NCI-H146 treated with DMSO at 0.1 percent for 48 hours (cell line): ENCODE results near the gene HPD.

Experiments
- DNase-seq: peaks from one replicate; lab custom pipeline; 2025; ENCODE audit not compliant: unreplicated experiment; lab: John Stamatoyannopoulos, UW

The HPD gene

DNA sequence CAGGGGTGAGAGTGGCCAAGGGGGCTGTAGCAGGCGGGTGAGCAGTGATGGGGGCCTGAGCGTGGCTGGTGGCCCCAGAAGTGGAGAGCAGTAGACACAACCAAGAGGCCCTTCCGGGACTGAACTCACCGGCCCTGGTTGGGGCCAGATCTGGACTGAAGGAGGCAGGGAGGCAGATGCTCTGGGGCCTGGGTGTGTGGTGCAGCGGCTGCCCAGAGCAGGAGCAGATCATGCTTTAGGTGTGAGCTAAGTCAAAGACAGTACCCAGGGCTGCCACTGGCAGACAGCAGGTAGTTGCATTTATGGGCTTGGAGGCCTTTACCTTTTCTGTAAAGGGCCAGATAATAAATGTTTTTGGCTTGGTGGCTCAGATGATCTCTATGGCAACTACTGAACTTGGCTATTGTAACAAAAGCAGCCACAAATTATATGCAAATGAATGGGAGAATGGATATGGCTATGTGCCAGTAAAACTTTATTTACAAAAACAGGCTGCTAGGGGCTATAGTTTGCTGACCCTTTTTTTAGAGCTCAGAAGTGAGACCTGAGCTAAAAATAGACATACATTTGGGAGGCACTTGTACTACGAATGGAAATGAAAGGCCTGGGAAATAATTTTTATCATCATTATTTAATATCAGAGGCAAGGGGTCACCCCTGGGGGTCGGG is 29.3 kb downstream of the HPD start:
- no peak for DNase-seq

DNA sequence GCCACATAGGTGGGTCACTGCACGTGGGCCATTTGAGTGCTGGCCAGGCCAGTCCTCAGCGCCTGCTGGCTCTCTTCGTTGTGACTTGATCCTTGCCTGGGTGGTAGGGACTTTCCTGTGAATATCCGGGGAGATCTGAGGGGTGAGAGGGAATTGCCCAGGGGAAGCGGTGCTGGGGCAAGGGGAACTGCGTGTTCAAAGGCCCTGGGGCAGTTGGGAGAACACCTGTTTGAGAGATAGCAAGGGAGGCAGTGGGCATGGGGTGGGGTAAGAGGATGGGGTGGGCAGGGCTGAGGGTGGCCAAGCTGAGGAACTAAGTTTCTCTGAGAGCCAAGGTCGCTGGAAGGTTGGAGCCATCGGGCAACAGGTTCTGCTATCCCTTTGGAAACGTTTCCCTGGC is 29.8 kb downstream of the HPD start:
- DNase-seq, result no peak

DNA sequence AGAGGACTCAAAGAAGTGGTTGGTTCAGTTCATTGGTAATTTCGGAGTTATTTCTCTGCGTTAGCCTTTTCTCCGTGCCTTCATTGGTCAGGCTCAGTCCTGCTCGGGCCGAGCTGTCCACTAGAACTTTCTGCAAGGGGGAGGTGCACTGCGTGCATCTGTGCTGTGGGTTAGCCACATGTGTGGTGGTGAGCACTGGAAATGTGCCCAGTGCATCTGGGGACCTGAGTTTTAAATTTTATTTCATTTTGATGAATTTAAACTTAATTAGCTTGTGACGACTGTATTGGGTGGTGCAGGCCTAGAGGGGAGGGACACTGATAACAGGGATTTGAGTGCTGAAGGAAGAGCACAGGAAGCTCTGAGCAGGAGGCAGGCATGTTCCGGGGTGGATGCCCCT is 30.4 kb downstream of the HPD start:
- no peak for DNase-seq

DNA sequence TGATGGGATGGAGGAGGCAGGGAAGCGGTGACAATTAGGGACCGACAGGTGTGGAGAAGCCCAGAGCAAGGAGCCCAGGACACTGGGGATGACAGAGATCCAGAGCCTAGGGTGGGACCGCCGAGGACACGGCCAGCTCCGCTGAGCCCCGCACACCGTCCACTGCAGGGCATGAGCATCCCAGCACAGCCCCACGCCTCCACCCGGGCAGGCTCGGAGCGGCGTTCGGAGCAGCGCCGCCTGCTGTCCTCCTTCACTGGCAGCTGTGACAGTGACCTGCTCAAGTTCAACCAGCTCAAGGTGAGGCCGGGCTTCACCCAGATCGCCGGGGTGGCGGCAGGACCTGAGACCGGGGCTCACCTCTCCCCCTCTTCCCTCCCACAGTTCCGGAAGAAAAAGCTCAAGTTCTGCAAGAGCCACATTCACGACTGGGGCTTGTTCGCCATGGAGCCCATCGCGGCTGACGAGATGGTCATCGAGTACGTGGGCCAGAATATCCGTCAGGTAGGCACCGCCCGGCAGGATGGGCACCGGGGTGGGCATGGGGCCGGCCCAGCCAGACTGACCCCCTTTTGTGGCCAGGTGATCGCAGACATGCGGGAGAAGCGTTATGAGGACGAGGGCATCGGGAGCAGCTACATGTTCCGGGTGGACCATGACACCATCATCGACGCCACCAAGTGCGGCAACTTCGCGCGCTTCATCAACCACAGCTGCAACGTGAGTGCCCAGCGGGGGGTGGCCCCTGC is 31.1 kb downstream of the HPD start:
- no peak for DNase-seq

DNA sequence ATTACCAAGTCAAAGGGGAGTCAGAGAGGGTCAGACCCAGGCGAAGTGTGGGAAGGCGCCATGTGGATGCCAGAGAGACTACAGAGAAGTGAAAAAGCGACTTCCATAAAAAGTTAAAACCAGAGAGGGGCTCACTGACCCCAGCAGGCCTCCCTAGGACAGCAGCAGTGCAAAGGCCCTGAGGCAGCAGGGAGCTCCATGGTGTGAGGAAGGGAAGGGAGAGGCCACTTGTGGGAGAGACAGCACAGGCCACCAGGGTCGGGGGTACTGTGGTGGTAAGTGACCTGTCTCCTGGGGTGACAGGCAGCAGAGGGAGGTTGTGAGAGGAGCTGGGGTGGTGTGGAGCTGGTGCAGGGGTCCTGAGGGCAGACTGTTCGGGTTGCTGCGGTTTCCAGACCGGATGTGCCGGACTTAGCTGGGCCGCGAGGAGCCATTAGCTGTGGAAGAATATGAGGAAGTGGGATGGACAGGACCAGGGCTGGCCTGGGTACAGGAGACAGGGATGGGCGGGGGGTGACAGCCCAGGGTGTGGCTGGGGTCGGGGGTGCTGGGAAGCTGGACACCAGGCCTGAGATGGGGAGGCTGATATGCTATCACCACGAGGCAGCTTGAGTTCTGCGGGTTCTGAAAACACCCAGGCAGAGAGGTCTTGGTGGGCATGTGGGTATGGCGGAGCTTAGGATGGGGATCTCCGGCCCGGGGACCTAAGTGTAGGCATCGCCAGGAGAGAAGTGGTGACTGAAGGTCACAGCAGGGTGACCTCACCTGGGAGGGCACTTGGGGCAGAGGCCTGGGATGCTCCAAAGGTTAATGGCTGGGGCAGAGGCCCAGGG is 32.1 kb downstream of the HPD start:
- no peak for DNase-seq

DNA sequence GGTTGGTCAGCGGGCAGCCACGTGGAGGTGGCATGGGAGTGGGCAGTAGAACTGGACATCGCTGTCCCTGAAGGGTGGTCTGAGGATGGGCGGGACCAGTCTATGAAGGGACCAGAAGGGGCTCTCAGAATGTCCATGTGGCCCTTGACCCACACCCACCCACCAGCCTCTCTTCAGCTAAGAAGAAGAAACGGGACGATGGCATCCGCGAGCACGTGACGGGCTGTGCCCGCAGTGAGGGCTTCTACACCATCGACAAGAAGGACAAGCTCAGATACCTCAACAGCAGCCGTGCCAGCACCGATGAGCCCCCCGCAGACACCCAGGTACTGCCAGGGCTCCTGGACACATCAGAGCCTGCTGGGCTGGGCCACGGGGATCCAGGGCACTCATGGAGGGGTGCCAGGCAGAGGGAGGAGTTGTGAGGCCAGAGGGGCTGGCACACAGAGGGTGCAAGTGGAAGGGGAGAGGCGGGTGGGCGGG is 33.6 kb downstream of the HPD start:
- no peak for DNase-seq

DNA sequence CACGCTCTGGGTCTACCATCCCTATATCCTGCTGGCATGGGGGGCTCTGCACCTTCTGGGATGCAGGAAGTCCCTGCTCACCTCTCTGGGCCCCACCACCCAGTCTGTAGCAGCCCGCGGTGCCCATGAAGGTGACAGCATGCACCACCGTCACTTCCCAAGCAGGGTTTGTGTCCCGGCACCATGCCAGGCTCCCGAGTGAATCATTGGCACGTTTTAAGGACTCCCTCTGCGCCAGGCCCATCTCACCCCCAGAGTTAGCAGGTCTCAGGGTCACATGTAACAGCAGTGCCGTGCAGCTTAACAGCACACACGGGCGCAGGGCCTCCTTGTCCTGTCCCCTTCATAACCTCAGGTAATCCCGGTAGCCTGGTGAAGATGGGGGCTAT is 34.9 kb downstream of the HPD start:
- no peak for DNase-seq

DNA sequence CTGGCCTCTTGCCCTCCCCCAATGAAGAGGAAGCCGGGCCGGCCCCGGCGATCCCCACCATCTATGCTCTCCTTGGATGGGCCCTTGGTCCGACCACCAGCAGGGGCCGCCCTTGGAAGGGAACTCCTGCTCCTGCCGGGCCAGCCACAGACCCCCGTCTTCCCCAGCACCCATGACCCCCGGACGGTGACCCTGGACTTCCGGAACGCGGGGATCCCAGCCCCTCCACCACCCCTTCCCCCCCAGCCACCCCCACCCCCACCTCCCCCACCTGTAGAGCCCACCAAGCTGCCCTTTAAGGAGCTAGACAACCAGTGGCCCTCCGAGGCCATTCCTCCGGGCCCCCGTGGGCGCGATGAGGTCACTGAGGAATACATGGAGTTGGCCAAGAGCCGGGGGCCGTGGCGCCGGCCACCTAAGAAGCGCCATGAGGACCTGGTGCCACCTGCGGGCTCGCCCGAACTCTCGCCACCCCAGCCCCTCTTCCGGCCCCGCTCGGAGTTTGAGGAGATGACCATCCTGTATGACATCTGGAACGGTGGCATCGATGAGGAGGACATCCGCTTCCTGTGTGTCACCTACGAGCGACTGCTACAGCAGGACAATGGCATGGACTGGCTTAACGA is 35.4 kb downstream of the HPD start:
- no peak for DNase-seq

DNA sequence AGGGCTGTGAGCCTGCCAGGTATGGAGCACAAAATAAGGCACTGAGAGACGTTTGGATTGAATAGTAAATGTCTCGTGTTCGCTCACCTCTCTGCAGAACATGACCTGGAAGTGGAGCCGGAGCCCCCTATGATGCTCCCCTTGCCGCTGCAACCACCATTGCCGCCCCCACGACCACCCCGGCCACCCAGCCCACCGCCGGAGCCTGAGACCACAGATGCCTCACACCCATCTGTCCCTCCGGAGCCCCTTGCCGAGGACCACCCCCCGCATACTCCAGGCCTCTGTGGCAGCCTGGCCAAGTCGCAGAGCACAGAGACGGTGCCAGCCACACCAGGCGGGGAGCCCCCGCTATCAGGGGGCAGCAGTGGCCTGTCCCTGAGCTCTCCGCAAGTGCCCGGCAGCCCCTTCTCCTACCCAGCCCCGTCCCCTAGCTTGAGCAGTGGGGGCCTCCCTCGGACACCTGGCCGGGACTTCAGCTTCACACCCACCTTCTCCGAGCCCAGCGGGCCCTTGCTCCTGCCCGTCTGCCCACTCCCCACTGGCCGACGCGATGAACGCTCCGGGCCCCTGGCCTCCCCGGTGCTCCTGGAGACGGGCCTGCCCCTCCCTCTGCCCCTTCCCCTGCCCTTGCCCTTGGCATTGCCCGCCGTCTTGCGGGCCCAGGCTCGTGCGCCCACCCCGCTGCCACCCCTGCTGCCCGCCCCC is 36.1 kb downstream of the HPD start:
- DNase-seq, result no peak

DNA sequence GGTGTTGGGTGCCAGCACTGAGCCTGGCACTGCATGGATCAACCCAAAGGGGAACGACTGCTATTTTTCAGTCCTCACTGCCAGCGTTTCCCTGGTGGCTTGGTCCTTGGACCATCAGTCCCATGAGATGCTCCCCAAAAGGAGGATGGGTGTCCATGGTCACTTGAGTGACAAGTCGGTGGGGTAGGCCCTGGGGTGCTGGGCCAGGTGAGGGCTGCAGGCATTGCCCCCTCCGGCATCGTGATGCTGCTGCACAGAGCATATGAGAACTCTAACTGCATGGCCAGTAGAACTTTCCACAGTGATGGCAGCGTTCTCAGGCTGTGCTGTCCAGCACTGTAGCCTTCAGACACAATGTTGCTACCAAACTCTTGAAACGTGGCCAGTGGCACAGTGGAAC is 38.6 kb downstream of the HPD start:
- no peak for DNase-seq

DNA sequence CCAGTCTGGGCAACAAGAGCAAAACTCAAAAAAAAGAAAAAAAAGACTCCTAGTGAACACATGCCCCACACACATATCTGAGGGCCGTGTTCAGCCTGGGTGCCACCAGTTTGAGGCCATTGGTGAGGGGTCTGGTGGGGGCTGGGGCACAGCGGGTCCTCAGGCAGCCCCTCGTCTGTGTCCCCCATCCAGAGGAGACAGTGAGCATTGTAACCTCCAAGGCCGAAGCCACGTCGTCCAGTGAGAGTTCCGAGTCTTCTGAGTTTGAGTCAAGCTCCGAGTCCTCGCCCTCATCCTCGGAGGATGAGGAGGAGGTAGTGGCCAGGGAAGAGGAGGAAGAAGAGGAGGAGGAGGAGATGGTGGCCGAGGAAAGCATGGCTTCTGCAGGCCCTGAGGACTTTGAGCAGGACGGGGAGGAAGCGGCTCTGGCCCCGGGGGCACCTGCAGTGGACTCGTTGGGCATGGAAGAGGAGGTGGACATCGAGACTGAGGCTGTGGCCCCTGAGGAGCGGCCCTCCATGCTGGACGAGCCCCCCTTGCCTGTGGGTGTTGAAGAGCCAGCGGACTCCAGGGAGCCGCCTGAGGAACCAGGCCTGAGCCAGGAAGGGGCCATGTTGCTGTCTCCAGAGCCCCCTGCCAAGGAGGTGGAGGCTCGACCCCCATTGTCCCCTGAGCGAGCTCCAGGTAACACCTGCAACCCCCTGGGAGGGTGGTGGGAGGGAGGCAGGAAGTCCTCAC is 39.3 kb downstream of the HPD start:
- no peak for DNase-seq

DNA sequence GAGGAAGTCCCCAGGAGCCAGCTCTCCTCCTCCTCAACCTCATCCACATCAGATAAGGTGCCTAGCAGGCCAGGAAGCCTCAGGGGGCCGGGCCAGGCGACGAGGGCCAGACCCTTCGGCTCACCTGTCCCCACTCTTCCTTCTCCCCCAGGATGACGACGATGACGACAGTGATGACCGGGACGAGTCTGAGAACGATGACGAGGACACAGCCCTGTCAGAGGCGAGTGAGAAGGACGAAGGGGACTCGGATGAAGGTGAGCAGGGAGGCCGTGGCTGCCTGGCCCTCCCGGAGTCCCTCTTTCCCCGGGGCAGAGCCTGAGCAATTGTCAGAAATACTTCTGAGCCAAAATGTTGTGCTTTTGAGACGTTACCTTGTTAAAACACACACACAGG is 41.0 kb downstream of the HPD start:
- no peak for DNase-seq

DNA sequence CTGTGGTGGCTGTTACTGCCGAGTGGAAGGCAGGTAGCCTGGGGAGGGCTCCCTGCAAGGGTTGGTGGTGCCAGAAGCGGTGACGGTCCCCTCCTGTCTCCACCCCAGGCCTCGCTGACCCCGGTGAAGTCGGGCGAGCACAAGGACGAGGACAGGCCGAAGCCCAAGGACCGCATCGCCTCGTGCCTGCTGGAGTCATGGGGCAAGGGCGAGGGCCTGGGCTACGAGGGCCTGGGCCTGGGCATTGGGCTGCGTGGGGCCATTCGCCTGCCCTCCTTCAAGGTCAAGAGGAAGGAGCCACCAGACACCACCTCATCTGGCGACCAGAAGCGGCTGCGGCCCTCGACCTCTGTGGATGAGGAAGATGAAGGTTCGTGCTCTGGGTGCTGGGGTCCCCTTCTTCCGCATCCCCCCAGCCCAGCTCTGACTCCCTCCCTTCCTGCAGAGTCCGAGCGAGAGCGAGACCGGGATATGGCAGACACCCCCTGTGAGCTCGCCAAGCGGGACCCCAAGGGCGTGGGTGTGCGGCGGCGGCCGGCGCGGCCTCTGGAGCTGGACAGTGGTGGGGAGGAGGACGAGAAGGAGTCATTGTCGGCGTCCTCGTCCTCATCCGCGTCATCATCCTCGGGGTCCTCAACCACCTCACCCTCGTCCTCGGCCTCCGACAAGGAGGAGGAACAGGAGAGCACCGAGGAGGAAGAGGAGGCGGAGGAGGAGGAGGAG is 41.6 kb downstream of the HPD start:
- no peak for DNase-seq

DNA sequence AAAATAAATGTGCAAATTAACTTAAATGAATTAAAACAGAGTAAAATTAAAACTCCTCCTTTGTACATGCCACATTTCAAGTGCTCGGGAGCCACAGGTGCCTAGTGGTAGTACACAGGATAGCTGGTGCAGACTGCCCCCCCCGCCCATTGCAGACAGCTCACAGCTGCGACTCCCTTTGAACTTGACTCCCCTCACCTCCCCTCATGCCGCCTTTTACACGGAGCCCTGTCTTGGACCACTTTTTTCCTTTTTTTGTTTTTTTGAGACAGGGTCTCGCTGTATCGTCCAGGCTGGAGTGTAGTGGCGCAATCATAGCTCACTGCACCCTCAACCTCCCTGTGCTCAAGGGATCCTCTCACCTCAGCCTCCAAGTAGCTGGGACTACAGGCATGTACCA is 43.4 kb downstream of the HPD start:
- DNase-seq, result no peak

DNA sequence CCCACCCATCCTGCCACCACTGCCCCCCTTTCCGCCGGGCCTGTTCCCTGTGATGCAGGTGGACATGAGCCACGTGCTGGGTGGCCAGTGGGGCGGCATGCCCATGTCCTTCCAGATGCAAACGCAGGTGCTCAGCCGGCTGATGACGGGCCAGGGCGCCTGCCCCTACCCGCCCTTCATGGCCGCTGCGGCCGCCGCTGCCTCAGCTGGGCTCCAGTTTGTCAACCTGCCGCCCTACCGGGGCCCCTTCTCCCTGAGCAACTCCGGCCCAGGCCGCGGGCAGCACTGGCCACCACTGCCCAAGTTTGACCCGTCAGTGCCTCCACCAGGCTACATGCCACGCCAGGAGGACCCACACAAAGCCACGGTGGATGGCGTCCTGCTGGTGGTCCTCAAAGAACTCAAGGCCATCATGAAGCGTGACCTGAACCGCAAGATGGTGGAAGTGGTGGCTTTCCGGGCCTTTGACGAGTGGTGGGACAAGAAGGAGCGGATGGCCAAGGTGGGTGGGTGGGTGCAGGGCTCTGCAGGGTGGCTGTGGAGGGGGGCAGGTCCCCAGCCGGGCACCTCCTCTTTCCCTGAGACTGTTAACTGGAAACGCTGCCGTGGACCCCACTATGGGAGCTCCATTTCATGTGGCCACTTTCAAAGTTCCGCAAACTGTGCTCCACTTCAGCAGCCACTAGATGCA is 44.1 kb downstream of the HPD start:
- DNase-seq, result no peak

DNA sequence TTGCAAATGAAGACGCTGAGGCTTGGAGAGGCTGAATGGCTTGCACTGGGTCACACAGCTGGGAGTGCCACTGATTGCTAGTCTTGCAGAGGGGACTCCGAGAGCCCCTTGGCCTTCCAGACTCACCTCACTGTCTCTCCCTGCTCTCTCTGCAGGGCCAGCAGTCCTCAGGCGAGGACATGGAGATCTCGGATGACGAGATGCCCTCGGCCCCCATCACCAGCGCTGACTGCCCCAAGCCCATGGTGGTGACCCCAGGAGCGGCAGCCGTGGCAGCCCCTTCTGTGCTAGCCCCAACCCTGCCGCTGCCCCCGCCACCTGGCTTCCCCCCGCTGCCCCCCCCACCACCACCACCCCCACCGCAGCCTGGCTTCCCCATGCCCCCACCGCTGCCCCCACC is 44.7 kb downstream of the HPD start:
- DNase-seq, result no peak

DNA sequence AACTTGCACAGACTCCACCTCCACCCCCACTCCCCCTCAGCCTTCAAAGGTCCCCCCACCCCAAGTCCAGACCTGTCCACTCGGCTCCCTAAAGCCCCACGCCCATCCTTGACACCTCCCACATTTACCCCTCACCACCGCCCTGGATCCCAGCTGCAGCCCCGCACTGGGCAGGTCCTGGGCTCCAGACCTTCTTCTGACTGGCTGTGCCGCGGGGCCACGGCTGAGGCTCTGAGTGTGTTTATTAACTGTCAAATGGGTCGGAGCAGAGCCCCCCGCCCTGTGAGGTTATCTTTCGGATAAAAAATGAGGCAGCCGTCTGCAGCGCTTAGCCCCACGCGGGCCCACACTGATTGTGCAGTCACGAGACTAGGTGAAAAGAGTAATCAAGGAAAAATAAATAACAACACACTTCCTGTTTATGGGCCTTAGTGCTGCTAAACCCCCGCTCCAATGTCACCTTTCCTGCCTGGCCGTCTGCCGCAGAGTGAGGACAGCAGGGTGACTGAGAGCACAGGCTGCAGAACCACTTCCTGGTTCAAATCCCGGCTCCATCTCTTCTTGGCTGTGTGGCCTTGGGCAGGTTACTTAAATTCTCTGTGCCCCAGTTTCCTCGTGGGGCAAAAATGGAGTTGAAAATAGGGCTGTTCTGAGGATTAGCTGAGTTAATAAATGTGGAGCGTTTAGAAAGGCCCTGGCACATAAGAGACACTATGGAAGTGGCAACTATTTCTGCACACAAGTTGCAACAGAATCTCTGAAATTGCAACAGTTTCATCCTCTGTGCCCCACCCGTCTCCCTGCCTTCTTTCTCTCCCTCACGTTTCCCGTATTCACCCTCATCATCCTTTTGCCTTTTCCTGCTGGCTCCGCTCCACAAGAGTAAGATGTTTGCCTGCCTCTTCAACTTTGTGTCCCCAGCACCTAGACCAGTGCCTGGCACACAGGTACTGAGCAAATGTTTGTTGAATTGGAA is 45.5 kb downstream of the HPD start:
- DNase-seq, result no peak
